ENCODE measurements around the gene TNFSF13B.

Gene TNFSF13B

GRCh38 chr13:108332791-108333190, 63.3 kb downstream of the TNFSF13B start:
- TF ChIP-seq, protein P1, sequence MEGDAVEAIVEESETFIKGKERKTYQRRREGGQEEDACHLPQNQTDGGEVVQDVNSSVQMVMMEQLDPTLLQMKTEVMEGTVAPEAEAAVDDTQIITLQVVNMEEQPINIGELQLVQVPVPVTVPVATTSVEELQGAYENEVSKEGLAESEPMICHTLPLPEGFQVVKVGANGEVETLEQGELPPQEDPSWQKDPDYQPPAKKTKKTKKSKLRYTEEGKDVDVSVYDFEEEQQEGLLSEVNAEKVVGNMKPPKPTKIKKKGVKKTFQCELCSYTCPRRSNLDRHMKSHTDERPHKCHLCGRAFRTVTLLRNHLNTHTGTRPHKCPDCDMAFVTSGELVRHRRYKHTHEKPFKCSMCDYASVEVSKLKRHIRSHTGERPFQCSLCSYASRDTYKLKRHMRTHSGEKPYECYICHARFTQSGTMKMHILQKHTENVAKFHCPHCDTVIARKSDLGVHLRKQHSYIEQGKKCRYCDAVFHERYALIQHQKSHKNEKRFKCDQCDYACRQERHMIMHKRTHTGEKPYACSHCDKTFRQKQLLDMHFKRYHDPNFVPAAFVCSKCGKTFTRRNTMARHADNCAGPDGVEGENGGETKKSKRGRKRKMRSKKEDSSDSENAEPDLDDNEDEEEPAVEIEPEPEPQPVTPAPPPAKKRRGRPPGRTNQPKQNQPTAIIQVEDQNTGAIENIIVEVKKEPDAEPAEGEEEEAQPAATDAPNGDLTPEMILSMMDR (IDR thresholded peaks at IDR 0.05; ENCODE audit: low read depth, low read length), result no peak
- Histone ChIP-seq H3K4me3 (ENCODE audit: low read depth, low read length) (no peak overlapping the region), H3K36me3 (no peaks in the 10 kb centered on the region), H3K27me3 (ENCODE audit: insufficient read depth, low read depth, severe bottlenecking) (peaks cover 44% of the 10 kb centered on the region), H3K27ac (no peak overlapping the region), H3K9me3 (ENCODE audit: severe bottlenecking) (peaks cover 2% of the 10 kb centered on the region)
- DNase-seq, result no peak

GRCh38 chr13:108342369-108343289, 73.1 kb downstream of the TNFSF13B start:
- Histone ChIP-seq H3K27me3 (ENCODE audit: insufficient read depth, low read depth, severe bottlenecking) (peaks cover 57% of the 10 kb centered on the region), H3K27ac (no peak overlapping the region), H3K9me3 (ENCODE audit: severe bottlenecking) (no peaks in the 10 kb centered on the region), H3K4me3 (ENCODE audit: low read depth, low read length) (no peak overlapping the region), H3K36me3 (no peaks in the 10 kb centered on the region)
- no peak for DNase-seq
- TF ChIP-seq, protein P1 (IDR thresholded peaks at IDR 0.05; ENCODE audit: low read depth, low read length), result peak; percentile 73

DNA sequence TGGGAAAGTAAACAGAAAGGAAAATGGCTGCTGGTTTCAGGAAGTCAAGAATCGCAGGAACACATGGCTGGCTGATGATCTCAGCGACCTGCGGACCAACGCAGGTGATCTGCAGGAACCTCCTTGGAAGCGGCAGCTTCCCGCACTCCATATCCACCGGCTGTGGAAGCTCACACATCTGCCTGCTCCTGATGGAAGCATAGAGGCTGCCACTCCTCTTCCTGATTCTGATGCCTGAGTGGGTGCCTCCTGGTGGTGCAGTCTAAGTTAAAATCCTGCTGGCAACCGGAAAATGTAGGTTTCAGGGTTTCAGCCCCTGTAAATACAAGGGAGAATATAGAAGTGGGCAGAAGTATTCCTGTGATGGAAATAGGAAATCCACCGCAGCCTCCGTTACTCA, 75.5 kb downstream of the TNFSF13B start:
- H3K4me3 ChIP-seq (ENCODE audit: low read depth, low read length), result no peak overlapping the region
- H3K27ac ChIP-seq, result no peak overlapping the region
- no peaks in the 10 kb centered on the region for H3K36me3 ChIP-seq
- H3K27me3 ChIP-seq (ENCODE audit: insufficient read depth, low read depth, severe bottlenecking), result peaks cover 69% of the 10 kb centered on the region
- TF ChIP-seq, protein P1 (IDR thresholded peaks at IDR 0.05; ENCODE audit: low read depth, low read length), result no peak
- H3K9me3 ChIP-seq (ENCODE audit: severe bottlenecking), result no peaks in the 10 kb centered on the region
- DNase-seq, result no peak

- Histone ChIP-seq H3K9me3 (ENCODE audit: severe bottlenecking) (no peaks in the 10 kb centered on the region), H3K27ac (no peak overlapping the region), H3K27me3 (ENCODE audit: insufficient read depth, low read depth, severe bottlenecking) (peaks cover 72% of the 10 kb centered on the region), H3K4me3 (ENCODE audit: low read depth, low read length) (no peak overlapping the region), H3K36me3 (no peaks in the 10 kb centered on the region)
- TF ChIP-seq, protein P1 (IDR thresholded peaks at IDR 0.05; ENCODE audit: low read depth, low read length), result no peak
- no peak for DNase-seq
Measured at GRCh38 chr13:108346376-108346775, 76.9 kb downstream of the TNFSF13B start.

GRCh38 chr13:108349269-108349668, 79.8 kb downstream of the TNFSF13B start:
- DNase-seq, result no peak
- Histone ChIP-seq H3K27me3 (ENCODE audit: insufficient read depth, low read depth, severe bottlenecking) (peaks cover 78% of the 10 kb centered on the region), H3K4me3 (ENCODE audit: low read depth, low read length) (no peak overlapping the region), H3K9me3 (ENCODE audit: severe bottlenecking) (no peaks in the 10 kb centered on the region), H3K36me3 (no peaks in the 10 kb centered on the region), H3K27ac (no peak overlapping the region)
- TF ChIP-seq, protein P1 (IDR thresholded peaks at IDR 0.05; ENCODE audit: low read depth, low read length), result no peak
